Activated naive CD8-positive, alpha-beta T cell treated with anti-CD3 and anti-CD28 coated beads for 36 hours (primary cell): ENCODE data around the gene CLCF1. TPM values are rescaled to one million over a fixed set of nuclear protein-coding genes. Genes with fewer than 3 reads are reported as not detected.
A peak's percentile ranks its signal among the peaks of the same experiment; 100 is the strongest.
"Not testable (repeated sequence)": the region's sequence is repeated elsewhere in the genome, so short reads cannot be mapped to it uniquely, and the experiment has no call there.

Experiments
- DNase-seq: peaks from one replicate; pipeline ENCODE4 v3.0.0; 2021
- H3K27ac Mint-ChIP-seq: one replicate; pipeline ENCODE4 v1.8.0; 2022; ENCODE audit warnings: mild to moderate bottlenecking, moderate library complexity, mixed read lengths
- H3K27me3 Mint-ChIP-seq: one replicate; pipeline ENCODE4 v1.8.0; 2022; ENCODE audit warnings: mild to moderate bottlenecking, mixed read lengths
- H3K36me3 Mint-ChIP-seq: one replicate; pipeline ENCODE4 v1.8.0; 2021; ENCODE audit warnings: mild to moderate bottlenecking, mixed read lengths
- H3K4me1 Mint-ChIP-seq: one replicate; pipeline ENCODE4 v1.8.0; 2021; ENCODE audit warnings: mixed read lengths
- H3K4me3 Mint-ChIP-seq: one replicate; pipeline ENCODE4 v1.8.0; 2022; ENCODE audit warnings: mild to moderate bottlenecking, moderate library complexity, mixed read lengths
- H3K9me3 Mint-ChIP-seq: one replicate; pipeline ENCODE4 v1.8.0; 2022; ENCODE audit warnings: mixed read lengths
- total RNA-seq, 2 experiments: library from RNA; stranded (reverse); gene quantifications; one replicate each; pipeline ENCODE4 v1.2.3, GENCODE V29; 2021

CLCF1 gene
- total RNA-seq, 2 experiments from 2014 or later, result 0.31 to 0.56 TPM

DNA sequence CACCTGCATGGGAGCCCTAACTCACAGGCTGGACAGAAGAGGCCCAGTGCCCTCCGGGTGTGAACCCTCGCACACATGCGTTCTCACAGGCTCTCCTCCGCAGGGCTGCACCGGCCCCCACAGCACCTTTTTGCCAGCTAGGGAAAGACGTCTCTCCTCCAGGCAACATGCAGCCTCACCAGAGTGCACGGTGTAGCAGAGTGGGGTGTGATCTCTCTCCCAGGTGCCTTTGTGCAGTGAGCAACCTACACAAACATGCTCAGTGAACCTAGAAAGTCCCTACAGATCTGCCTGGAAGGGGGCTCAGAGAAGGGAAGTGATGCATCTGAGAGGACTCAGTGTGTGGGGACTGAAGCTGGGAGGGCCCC lies 38.4 kb upstream of the CLCF1 start:
- Mint-ChIP-seq H3K4me3 (no peak overlapping the region), H3K27me3 (no peaks in the 10 kb centered on the region), H3K36me3 (peaks cover 23% of the 10 kb centered on the region), H3K27ac (peak overlapping the region; percentile 18), H3K9me3 (no peaks in the 10 kb centered on the region), H3K4me1 (peaks cover 74% of the 10 kb centered on the region)
- no peak for DNase-seq

DNA sequence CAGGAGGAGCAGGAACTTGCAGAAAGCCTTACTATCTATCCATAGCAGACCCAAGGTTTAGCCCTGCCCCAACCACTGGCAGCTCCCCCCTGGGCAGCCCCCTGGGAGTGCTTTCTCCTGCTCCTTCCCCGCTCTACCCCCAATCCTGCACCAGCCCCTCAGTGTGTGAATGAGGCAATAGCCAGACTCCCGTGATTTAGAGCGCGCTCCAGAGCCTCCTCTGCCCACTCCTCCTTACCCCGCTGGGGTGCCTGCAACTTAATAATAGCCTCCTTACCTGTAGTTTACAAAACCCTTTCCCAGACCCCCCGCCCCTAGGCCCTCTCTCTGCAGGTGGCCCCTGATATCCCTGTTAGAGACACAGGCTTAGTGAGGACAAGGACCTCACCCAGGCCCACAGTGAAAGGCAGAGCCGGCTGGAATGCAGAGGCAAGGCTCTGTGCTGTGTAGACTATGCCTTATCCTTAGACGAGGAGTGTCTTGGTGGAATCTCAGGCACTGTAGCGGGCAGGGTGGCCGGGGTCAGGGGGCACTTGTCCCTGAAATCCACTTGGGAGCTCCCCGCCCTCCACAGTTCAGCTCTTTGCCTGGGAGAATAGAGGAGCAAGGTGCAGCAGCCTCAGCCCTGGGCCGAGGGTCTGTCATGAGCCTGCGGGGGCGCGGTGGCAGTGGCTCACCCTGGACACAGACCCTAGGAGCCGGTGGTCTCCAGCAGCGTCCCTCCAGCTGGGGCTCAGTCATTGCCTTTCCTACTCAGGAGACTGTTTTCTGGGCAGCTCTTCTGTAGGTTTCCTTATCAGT lies 37.8 kb upstream of the CLCF1 start:
- H3K27me3 Mint-ChIP-seq, result no peaks in the 10 kb centered on the region
- peak overlapping the region; percentile 92 for H3K27ac Mint-ChIP-seq
- no peak for DNase-seq
- no peaks in the 10 kb centered on the region for H3K9me3 Mint-ChIP-seq
- peaks cover 25% of the 10 kb centered on the region for H3K36me3 Mint-ChIP-seq
- peak overlapping the region; percentile 7 for H3K4me3 Mint-ChIP-seq
- peaks cover 72% of the 10 kb centered on the region for H3K4me1 Mint-ChIP-seq

DNA sequence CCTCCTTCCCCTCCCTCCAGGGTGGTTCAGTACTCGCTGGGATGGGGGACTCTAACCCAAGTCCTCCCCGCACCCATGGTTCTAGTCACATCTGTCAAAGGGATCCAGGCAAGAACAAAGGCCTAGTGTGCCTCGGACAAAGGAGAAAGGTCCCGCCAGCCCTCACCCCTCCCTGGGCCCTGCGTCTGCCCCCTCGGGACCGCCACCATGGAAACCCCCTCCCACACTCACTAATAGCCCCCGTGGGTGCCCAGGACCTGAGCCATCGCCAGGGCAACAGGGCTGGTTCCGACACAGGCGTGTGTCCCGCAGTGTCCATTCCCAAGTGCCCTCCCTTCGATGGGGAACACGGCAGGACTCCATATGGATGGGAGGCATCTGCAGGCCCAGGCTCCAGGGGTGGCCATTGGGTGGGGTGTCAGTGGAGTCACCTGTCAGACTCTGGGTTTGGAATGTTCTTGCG lies 37.0 kb upstream of the CLCF1 start:
- Mint-ChIP-seq H3K27ac (peak overlapping the region; percentile 92), H3K36me3 (peaks cover 30% of the 10 kb centered on the region), H3K27me3 (no peaks in the 10 kb centered on the region), H3K4me1 (peaks cover 71% of the 10 kb centered on the region), H3K4me3 (peak overlapping the region; percentile 85), H3K9me3 (no peaks in the 10 kb centered on the region)
- no peak for DNase-seq

DNA sequence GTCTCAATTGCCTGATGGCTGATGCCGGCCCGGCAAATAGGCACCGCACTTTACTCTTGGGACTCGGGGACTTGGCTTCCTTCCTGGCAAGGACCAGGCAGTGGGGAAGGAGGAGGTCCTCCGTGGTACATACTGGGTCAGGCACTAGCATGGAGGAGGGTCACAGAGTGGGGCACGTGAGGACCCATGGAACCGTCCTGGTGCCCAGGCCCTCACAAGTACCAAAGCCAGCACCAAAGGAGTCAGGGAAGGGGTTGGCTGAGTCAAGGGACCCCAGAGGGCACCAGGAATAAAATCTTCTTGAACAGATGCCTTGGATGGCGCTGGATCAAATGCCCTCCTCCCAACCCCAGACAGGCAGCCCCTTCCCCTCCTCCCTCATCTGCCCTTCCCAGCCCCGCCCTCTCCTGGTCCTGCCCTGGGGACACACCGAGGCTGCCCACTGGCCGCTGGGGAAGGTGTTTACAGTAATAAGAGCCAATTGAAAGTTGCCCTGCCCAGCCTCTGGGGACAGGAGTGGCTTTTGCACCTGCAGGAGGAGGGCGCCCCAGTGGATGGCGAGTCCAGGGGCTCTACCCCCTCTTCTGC lies 36.5 kb upstream of the CLCF1 start:
- H3K4me3 Mint-ChIP-seq, result peak overlapping the region; percentile 85
- no peak for DNase-seq
- peaks cover 36% of the 10 kb centered on the region for H3K36me3 Mint-ChIP-seq

DNA sequence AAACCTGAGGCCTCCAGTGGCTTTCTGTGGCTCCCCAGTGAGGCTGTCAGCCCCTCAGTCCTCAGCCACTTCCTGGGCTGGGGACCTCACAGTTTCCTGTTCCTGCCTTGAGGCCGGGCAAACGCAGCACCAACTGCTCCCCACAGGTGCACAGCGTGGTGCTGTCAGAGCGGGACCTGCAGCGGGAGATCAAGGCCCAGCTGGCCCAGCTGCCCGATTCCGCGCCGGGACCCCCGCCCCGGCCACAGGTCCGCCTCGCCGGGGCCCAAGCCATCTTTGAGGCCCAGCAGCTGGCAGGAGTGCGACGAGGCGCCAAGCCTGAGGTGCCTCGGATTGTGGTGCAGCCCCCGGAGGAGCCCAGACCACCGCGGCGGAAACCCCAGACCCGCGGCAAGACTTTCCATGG lies 35.9 kb upstream of the CLCF1 start:
- Mint-ChIP-seq H3K27me3 (no peaks in the 10 kb centered on the region), H3K9me3 (no peaks in the 10 kb centered on the region), H3K4me1 (peaks cover 66% of the 10 kb centered on the region), H3K4me3 (peak overlapping the region; percentile 90), H3K36me3 (peaks cover 41% of the 10 kb centered on the region), H3K27ac (peak overlapping the region; percentile 96)
- peak; percentile 79 for DNase-seq

More for the DNA sequence above, 36.5 kb upstream of the CLCF1 start:
- no peaks in the 10 kb centered on the region for H3K9me3 Mint-ChIP-seq
- H3K27ac Mint-ChIP-seq, result peak overlapping the region; percentile 92
- H3K4me1 Mint-ChIP-seq, result peaks cover 67% of the 10 kb centered on the region
- no peaks in the 10 kb centered on the region for H3K27me3 Mint-ChIP-seq

- Mint-ChIP-seq H3K27me3 (no peaks in the 10 kb centered on the region), H3K27ac (peak overlapping the region; percentile 96), H3K9me3 (no peaks in the 10 kb centered on the region), H3K4me1 (peaks cover 66% of the 10 kb centered on the region), H3K4me3 (peak overlapping the region; percentile 90), H3K36me3 (peaks cover 41% of the 10 kb centered on the region)
- DNase-seq, result no peak
Measured at GRCh38 chr11:67408437-67409200, 35.2 kb upstream of the CLCF1 start.

DNA sequence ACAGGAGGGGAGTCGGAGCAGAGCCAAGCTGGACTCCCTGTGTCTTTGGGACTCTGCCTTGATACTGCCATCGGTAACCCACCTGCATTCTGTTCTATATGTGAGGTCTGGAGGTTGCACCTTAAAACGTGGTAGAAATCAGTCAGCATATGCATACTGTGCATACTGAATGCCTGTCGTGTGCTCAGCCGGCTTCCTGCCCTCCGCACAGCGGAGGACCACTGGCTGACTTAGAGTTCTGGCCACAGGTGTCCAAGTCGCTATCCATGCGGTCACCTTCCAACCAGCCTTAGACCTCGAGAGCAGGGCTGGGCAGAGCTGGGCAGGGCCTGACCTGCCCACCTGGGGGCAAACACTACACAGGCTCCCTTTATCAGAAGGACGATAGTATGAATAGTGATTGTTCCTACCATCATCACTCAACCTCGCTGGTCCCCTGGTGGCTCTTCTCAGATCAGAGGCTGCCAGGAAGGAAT lies 34.3 kb upstream of the CLCF1 start:
- Mint-ChIP-seq H3K4me1 (peaks cover 67% of the 10 kb centered on the region), H3K27me3 (no peaks in the 10 kb centered on the region), H3K36me3 (peaks cover 41% of the 10 kb centered on the region), H3K4me3 (peak overlapping the region; percentile 90), H3K9me3 (no peaks in the 10 kb centered on the region), H3K27ac (peak overlapping the region; percentile 96)
- no peak for DNase-seq

DNA sequence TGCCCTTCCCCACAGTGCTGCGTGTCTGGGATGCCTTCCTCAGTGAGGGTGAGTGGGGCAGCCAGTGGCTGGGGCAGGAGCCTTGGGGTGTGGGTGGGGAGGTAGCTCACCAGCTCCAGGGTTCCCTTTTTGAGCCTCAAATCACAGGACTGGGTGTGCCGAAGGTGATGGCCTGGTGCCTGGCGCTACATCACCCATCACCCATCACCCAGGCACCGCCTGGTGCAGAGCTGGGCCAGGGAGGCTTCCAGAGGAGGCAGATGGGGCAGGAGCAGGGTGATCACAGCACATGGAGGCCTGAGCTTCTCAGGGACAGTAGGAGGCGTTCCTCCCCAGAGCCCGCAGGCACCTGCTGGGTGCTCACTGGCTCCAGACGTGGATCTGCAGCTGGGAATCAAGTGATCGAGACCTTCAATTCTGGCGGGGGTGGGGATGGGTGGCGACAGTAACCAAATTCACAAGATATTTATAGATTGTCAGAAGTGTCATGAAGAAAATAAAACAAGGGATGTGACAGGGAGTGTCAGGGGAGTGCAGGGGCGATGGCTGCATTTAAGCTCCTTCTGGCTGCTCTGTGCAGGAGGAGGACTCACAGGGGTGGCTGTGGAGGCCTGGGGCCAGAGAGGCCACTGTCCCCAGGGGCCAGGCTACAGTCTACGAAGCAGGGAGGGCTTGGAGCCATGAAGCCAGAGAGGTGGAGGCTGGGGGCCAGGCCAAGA lies 33.7 kb upstream of the CLCF1 start:
- H3K27ac Mint-ChIP-seq, result peak overlapping the region; percentile 96
- H3K4me3 Mint-ChIP-seq, result peak overlapping the region; percentile 90
- H3K27me3 Mint-ChIP-seq, result no peaks in the 10 kb centered on the region
- H3K9me3 Mint-ChIP-seq, result no peaks in the 10 kb centered on the region
- H3K4me1 Mint-ChIP-seq, result peaks cover 65% of the 10 kb centered on the region
- DNase-seq, result no peak
- peaks cover 41% of the 10 kb centered on the region for H3K36me3 Mint-ChIP-seq

- no peak for DNase-seq
- Mint-ChIP-seq H3K27ac (peak overlapping the region; percentile 96), H3K4me1 (peaks cover 58% of the 10 kb centered on the region), H3K9me3 (no peaks in the 10 kb centered on the region), H3K27me3 (no peaks in the 10 kb centered on the region), H3K4me3 (peak overlapping the region; percentile 90), H3K36me3 (peaks cover 41% of the 10 kb centered on the region)
Measured at GRCh38 chr11:67406420-67406968, 33.1 kb upstream of the CLCF1 start.

DNA sequence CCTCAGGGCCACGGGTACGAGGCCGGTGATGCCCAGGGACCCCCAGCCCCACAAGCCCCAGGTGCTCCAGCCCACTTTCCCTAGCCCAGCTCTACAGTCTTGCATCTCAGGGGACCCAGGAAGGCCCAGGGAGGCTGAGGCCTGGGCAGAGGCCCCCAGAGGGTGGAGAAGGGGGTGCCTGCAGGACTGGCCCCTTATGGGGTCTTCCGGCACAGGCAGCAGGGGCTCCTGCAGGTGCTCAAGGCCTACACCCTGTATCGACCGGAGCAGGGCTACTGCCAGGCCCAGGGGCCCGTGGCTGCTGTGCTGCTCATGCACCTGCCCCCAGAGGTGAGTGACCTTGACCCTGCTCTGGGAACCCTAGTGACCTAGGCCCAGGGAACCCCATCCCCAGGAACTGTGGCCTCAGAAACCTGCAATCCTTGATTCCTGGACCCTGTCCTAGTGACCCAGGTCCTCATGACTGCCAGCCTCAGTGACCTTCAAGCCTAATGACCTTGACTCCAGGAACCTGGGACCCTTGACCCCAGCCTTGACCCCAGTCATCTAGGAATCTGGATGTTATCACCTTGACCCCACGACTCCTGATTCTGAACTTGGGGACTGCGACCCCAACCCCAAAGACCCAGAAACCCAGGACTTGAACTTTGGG lies 32.4 kb upstream of the CLCF1 start:
- Mint-ChIP-seq H3K9me3 (no peaks in the 10 kb centered on the region), H3K27me3 (no peaks in the 10 kb centered on the region), H3K27ac (peak overlapping the region; percentile 96), H3K36me3 (peaks cover 42% of the 10 kb centered on the region), H3K4me3 (peak overlapping the region; percentile 90), H3K4me1 (peaks cover 53% of the 10 kb centered on the region)
- no peak for DNase-seq

- Mint-ChIP-seq H3K27ac (peak overlapping the region; percentile 96), H3K27me3 (no peaks in the 10 kb centered on the region), H3K36me3 (peaks cover 46% of the 10 kb centered on the region), H3K4me1 (peaks cover 54% of the 10 kb centered on the region), H3K9me3 (no peaks in the 10 kb centered on the region), H3K4me3 (peak overlapping the region; percentile 90)
- DNase-seq, result peak; percentile 52
Measured at GRCh38 chr11:67405196-67405567, 31.8 kb upstream of the CLCF1 start.

DNA sequence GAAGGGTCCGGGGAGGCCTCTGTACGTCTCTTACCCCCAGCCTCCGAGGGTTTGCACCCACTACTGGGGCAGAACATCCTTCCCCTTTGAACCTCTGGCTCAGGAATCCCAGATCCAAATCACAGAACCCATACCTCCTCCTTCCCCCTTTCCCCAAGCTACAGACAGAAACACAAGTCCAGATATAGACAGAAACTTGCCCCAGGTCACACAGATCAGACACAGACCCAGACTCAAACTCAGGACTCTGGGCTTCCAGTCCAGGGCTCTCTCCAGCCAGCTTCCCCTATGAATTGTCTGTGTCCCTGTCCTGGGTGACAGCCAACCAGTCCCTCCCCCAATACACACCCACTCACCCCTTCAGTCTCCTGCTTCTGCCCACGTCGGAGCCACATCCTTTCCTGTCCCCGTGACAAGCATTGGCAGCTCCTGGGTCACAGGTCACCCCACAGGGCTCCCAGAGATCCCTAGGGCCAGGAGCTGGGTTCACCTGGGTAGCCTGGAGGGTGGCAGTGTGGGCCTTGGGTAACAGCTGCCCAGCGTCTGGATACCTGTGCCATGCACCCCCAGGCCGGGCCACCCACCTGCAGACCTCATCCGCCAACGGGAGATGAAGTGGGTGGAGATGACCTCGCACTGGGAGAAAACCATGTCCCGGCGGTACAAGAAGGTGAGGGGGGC lies 31.3 kb upstream of the CLCF1 start:
- Mint-ChIP-seq H3K27ac (peak overlapping the region; percentile 96), H3K4me1 (peaks cover 50% of the 10 kb centered on the region), H3K4me3 (peak overlapping the region; percentile 90), H3K27me3 (no peaks in the 10 kb centered on the region), H3K9me3 (no peaks in the 10 kb centered on the region), H3K36me3 (peaks cover 45% of the 10 kb centered on the region)
- peak; percentile 57 for DNase-seq

- peaks cover 49% of the 10 kb centered on the region for H3K4me1 Mint-ChIP-seq
- H3K36me3 Mint-ChIP-seq, result peaks cover 45% of the 10 kb centered on the region
- not testable (repeated sequence) for DNase-seq, H3K27me3 Mint-ChIP-seq, H3K9me3 Mint-ChIP-seq
- H3K27ac Mint-ChIP-seq, result peak overlapping the region; percentile 96
- H3K4me3 Mint-ChIP-seq, result peak overlapping the region; percentile 90
Measured at GRCh38 chr11:67403085-67403484, 29.7 kb upstream of the CLCF1 start.
